IMR-90 (cell line): Measurements from ENCODE around the gene TRIO. TPM values are rescaled to one million over a fixed set of nuclear protein-coding genes. Genes with fewer than 3 reads are reported as not detected.

Experiments
- ATAC-seq: fragments of 200-7000 bp; cut with Tn5 transposase; 2 replicates; pipeline ENCODE4 v1.9.1; 2020; ENCODE audit warnings: low read depth, mild to moderate bottlenecking, moderate library complexity
- BruUV-seq: library from RNA; stranded (reverse); fragments of 400-500 nt; replicated peaks from 2 replicates; lab custom pipeline; 2021; lab: Mats Ljungman, UMichigan
- CTCF ChIA-PET: fragments of 300-600 bp; formaldehyde crosslinking; extraction: SDS; loops from one replicate; lab custom pipeline; 2021; ENCODE audit warnings: antibody characterized with exemption; lab: Yijun Ruan, JAX
- POLR2A ChIA-PET: fragments of 300-600 bp; sonication (Branson Sonifier 250); formaldehyde crosslinking; loops from one replicate; lab custom pipeline; 2022; ENCODE audit warnings: antibody characterized with exemption; ENCODE audit not compliant: unreplicated experiment; lab: Charles Lee
- DNase-seq: peaks from one replicate; pipeline ENCODE4 v3.0.0; 2013
- H2AFZ ChIP-seq: replicated peaks from 2 replicates; pipeline ENCODE3; 2013; ENCODE audit warnings: low read length, mild to moderate bottlenecking; ENCODE audit not compliant: poor library complexity
- H2AK5ac ChIP-seq: 2 replicates; pipeline ENCODE4 v1.6.1; 2013; ENCODE audit warnings: low read depth, low read length, inconsistent platforms
- H2AK9ac ChIP-seq: replicated peaks from 2 replicates; pipeline ENCODE3; 2013; ENCODE audit warnings: mild to moderate bottlenecking, low read depth, low read length, moderate library complexity; ENCODE audit not compliant: poor library complexity
- H2BK120ac ChIP-seq: 2 replicates; pipeline ENCODE4 v1.6.1; 2013; ENCODE audit warnings: low read depth, low read length, inconsistent platforms
- H2BK15ac ChIP-seq: 3 replicates; pipeline ENCODE4 v1.6.1; 2013; ENCODE audit warnings: low read depth, low read length, inconsistent platforms
- H2BK20ac ChIP-seq: 2 replicates; pipeline ENCODE4 v1.6.1; 2013; ENCODE audit warnings: low read depth, mild to moderate bottlenecking, inconsistent platforms, low read length, moderate library complexity
- H2BK5ac ChIP-seq: 2 replicates; pipeline ENCODE4 v1.6.1; 2013; ENCODE audit warnings: mild to moderate bottlenecking, low read depth, low read length, inconsistent platforms; ENCODE audit not compliant: poor library complexity, severe bottlenecking
- H3K14ac ChIP-seq: replicated peaks from 2 replicates; pipeline ENCODE4 v1.6.1; 2013; ENCODE audit warnings: low read depth, low read length, inconsistent platforms
- H3K18ac ChIP-seq: 2 replicates; pipeline ENCODE4 v1.6.1; 2013; ENCODE audit warnings: low read depth, low read length, control low read depth
- H3K23ac ChIP-seq: 2 replicates; pipeline ENCODE4 v1.6.1; 2013; ENCODE audit warnings: low read depth, low read length, inconsistent platforms
- H3K27ac ChIP-seq: 2 replicates; pipeline ENCODE4 v1.5.1; 2013; ENCODE audit warnings: mild to moderate bottlenecking, control low read depth, low read length; ENCODE audit not compliant: insufficient read depth
- H3K27me3 ChIP-seq: 2 replicates; pipeline ENCODE4 v1.6.1; 2013; ENCODE audit warnings: low read length; ENCODE audit not compliant: control insufficient read depth, insufficient read depth
- H3K36me3 ChIP-seq: 2 replicates; pipeline ENCODE4 v1.6.1; 2013; ENCODE audit warnings: low read length, mixed read lengths; ENCODE audit not compliant: control insufficient read depth, insufficient read depth
- H3K4ac ChIP-seq: 2 replicates; pipeline ENCODE4 v1.6.1; 2013; ENCODE audit warnings: low read depth, low read length, inconsistent platforms
- H3K4me1 ChIP-seq: 2 replicates; pipeline ENCODE4 v1.6.1; 2013; ENCODE audit warnings: low read length, mixed read lengths; ENCODE audit not compliant: control insufficient read depth, insufficient read depth
- H3K4me2 ChIP-seq: 2 replicates; pipeline ENCODE4 v1.6.1; 2013; ENCODE audit warnings: low read depth, mild to moderate bottlenecking, control low read depth, low read length, moderate library complexity
- H3K4me3 ChIP-seq: 2 replicates; pipeline ENCODE4 v1.5.1; 2013; ENCODE audit warnings: low read depth, mild to moderate bottlenecking, control low read depth, low read length, moderate library complexity; ENCODE audit not compliant: insufficient read depth
- H3K56ac ChIP-seq: 2 replicates; pipeline ENCODE4 v1.6.1; 2013; ENCODE audit warnings: low read length, inconsistent platforms; ENCODE audit not compliant: insufficient read depth; ENCODE audit errors: extremely low read depth
- H3K79me1 ChIP-seq, 2 experiments: 2 replicates each; pipeline ENCODE4 v1.6.1; 2013; ENCODE audit warnings: low read length in 2 of 2, inconsistent platforms in 1 of 2, low read depth in 1 of 2
- H3K9ac ChIP-seq: 2 replicates; pipeline ENCODE4 v1.6.1; 2013; ENCODE audit warnings: low read depth, low read length, control low read depth
- H3K9me1 ChIP-seq: 2 replicates; pipeline ENCODE4 v1.6.1; 2013; ENCODE audit warnings: low read length, inconsistent platforms; ENCODE audit not compliant: insufficient read depth
- H3K9me3 ChIP-seq: 2 replicates; pipeline ENCODE4 v1.6.1; 2013; ENCODE audit warnings: low read length; ENCODE audit not compliant: control insufficient read depth, insufficient read depth
- H4K20me1 ChIP-seq: 2 replicates; pipeline ENCODE4 v1.6.1; 2013; ENCODE audit warnings: low read length, inconsistent platforms; ENCODE audit not compliant: insufficient read depth
- H4K5ac ChIP-seq: 2 replicates; pipeline ENCODE4 v1.6.1; 2013; ENCODE audit warnings: mild to moderate bottlenecking, low read depth, low read length, control low read depth
- H4K8ac ChIP-seq, 2 experiments: 2 replicates each; pipeline ENCODE4 v1.6.1; 2013; ENCODE audit warnings: low read depth in 2 of 2, low read length in 2 of 2, control low read depth in 1 of 2, inconsistent platforms in 1 of 2
- H4K91ac ChIP-seq: 2 replicates; pipeline ENCODE4 v1.6.1; 2013; ENCODE audit warnings: low read depth, low read length, inconsistent platforms; ENCODE audit not compliant: insufficient read depth
- NFE2L2 ChIP-seq: fragments of 150-350 bp; IDR thresholded peaks from 2 replicates; pipeline ENCODE4 v1.6.1; 2016; ENCODE audit warnings: low read depth, mild to moderate bottlenecking, low read length
- POLR2A ChIP-seq: IDR thresholded peaks from 2 replicates; pipeline ENCODE4 v1.6.1; 2012; ENCODE audit warnings: mild to moderate bottlenecking, low read depth, low read length
- RAD21 ChIP-seq: IDR thresholded peaks from 2 replicates; pipeline ENCODE4 v1.6.1; 2012; ENCODE audit warnings: low read length, improper control_type of control experiment
- SMC3 ChIP-seq: fragments of 150-350 bp; IDR thresholded peaks from 2 replicates; pipeline ENCODE4 v1.6.1; 2016; ENCODE audit warnings: low read depth, mild to moderate bottlenecking, antibody characterized with exemption, low read length, moderate library complexity
- WGBS, 2 experiments: methylation state at CpG; one replicate each; pipeline versions ENCODE4 v1.1.5 to v1.1.7; 2013; ENCODE audit warnings: missing lambda C conversion rate in 2 of 2; ENCODE audit not compliant: insufficient read length in 1 of 2; ENCODE audit errors: extremely low coverage in 2 of 2; 5-methylcytosine and 5-hydroxymethylcytosine counted together
- dilution Hi-C: fragments of 300-500 bp; cut with HindIII; formaldehyde crosslinking; loops from one replicate; pipeline ENCODE4 v1.14.3; 2018; ENCODE audit warnings: low sequenced_read_pairs; ENCODE audit not compliant: unreplicated experiment
- in situ Hi-C: fragments of 300-500 bp; cut with MboI; formaldehyde crosslinking; loops from 3 replicates; pipeline ENCODE4 v1.14.3; 2019; ENCODE audit warnings: low sequenced_read_pairs, inconsistent platforms, mixed read lengths
- intact Hi-C: fragments of 100-400 bp; cut with micrococcal nuclease; formaldehyde crosslinking; loops from 2 replicates; pipeline ENCODE4 v1.10.0; 2022
- polyA plus RNA-seq, 3 experiments: library from polyadenylated mRNA; depleted of rRNA; stranded (reverse); fragments of >200 nt; gene quantifications; 2 replicates each; pipeline ENCODE4 v1.2.3, GENCODE V29; 2012; ENCODE audit warnings: low replicate concordance in 1 of 3
- total RNA-seq: library from RNA; depleted of rRNA; stranded (reverse); fragments of >200 nt; gene quantifications from 2 replicates; pipeline ENCODE4 v1.2.3, GENCODE V29; 2012
- TF ChIP-seq, protein P1 (sequence below): conservative IDR thresholded peaks from 2 replicates; pipeline ENCODE4 v1.5.1; 2012; ENCODE audit warnings: mild to moderate bottlenecking, low read depth, low read length, improper control_type of control experiment

The TRIO gene
- total and polyA plus RNA-seq, 2 of the 4 experiments (the other 2 are of a cell fraction) = 206 to 522 TPM

- dilution Hi-C loops = no loop called here
- H2BK120ac ChIP-seq = peak overlapping the region; percentile 59
- TF ChIP-seq, protein P1, sequence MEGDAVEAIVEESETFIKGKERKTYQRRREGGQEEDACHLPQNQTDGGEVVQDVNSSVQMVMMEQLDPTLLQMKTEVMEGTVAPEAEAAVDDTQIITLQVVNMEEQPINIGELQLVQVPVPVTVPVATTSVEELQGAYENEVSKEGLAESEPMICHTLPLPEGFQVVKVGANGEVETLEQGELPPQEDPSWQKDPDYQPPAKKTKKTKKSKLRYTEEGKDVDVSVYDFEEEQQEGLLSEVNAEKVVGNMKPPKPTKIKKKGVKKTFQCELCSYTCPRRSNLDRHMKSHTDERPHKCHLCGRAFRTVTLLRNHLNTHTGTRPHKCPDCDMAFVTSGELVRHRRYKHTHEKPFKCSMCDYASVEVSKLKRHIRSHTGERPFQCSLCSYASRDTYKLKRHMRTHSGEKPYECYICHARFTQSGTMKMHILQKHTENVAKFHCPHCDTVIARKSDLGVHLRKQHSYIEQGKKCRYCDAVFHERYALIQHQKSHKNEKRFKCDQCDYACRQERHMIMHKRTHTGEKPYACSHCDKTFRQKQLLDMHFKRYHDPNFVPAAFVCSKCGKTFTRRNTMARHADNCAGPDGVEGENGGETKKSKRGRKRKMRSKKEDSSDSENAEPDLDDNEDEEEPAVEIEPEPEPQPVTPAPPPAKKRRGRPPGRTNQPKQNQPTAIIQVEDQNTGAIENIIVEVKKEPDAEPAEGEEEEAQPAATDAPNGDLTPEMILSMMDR = peak; percentile 69
- no peak for TF ChIP-seq NFE2L2
- TF ChIP-seq RAD21 = peak; percentile 49
- peak; percentile 46; the same call in 1 of the 2 replicates for TF ChIP-seq SMC3
- no peak for TF ChIP-seq POLR2A
Observed at GRCh38 chr5:14399054-14399692, 256.0 kb downstream of the TRIO start.

More at GRCh38 chr5:14399054-14399692, 256.0 kb downstream of the TRIO start:
- Histone ChIP-seq H3K14ac (peak overlapping the region; percentile 69), H2AK9ac (peak overlapping the region; percentile 1), H3K4me3 (no peak overlapping the region), H3K4me2 (no peak overlapping the region), H3K9me1 (peaks cover 22% of the 10 kb centered on the region), H4K20me1 (peaks cover 85% of the 10 kb centered on the region), H3K18ac (peak overlapping the region; percentile 33; the same call in 1 of the 2 replicates), H3K4ac (peak overlapping the region; percentile 79), H2AFZ (peak overlapping the region; percentile 24), H3K79me1 (peaks cover 38 to 78% of the 10 kb centered on the region in 2 experiments), H2AK5ac (peak overlapping the region; percentile 93), H3K27me3 (no peaks in the 10 kb centered on the region), H3K36me3 (peaks cover 60% of the 10 kb centered on the region), H2BK15ac (peak overlapping the region; percentile 54; the same call in 2 of the 3 replicates), H3K27ac (peak overlapping the region; percentile 53), H4K8ac (peak overlapping the region; percentile 14 to 68; a peak in 2 of 4 replicates), H4K91ac (peak overlapping the region; percentile 59), H3K9me3 (no peaks in the 10 kb centered on the region), H2BK5ac (peak overlapping the region; percentile 75), H3K4me1 (peaks cover 37% of the 10 kb centered on the region), H3K9ac (peak overlapping the region; percentile 14; the same call in 1 of the 2 replicates), H2BK20ac (peak overlapping the region; percentile 1; the same call in 1 of the 2 replicates), H3K23ac (peak overlapping the region; percentile 57; the same call in 1 of the 2 replicates), H4K5ac (no peak overlapping the region), H3K56ac (peak overlapping the region; percentile 57; the same call in 1 of the 2 replicates)
- DNase-seq = peak; percentile 74
- ChIA-PET CTCF (interaction anchor here (1.0 to 1.3 kb wide), 2 partner anchors 10 to 13 kb away, joined by 3 read pairs; no protein-coding TSS in a partner anchor), POLR2A (no interaction called here)
- ATAC-seq = peak; percentile 30; the same call in 1 of the 2 replicates
- intact Hi-C loops = loop anchor here (1.0 kb wide), 1 partner anchor 249 kb away; no protein-coding TSS in a partner anchor
- BruUV-seq = no TSS peak
- in situ Hi-C loops = no loop called here
- WGBS, 2 experiments = 83% methylated on average over 2 of the region's 4 CpGs; no CpG with 5 or more reads in 1 of the 2 experiments
